Natural killer cell (primary cell): ENCODE results near the gene SPINK4. TPM values are rescaled to one million over a fixed set of nuclear protein-coding genes. Genes with fewer than 3 reads are reported as not detected.

Source experiments
- ATAC-seq, 3 donors: fragments of 150-1000 bp in 2 of 3; fragments of 200-7000 bp in 1 of 3; cut with Tn5 transposase; 1 replicate in 1 of 3; 2 replicates in 2 of 3; pipeline ENCODE4 v1.10.0; 2021; ENCODE audit warnings: mild to moderate bottlenecking in 2 of 3, moderate library complexity in 2 of 3
- DNase-seq, 2 donors: peaks; one replicate each; pipeline versions ENCODE4 v3.0.0 to v3.0.0-alpha.2; 2013 to 2021; ENCODE audit warnings: mixed read lengths in 1 of 2
- H3K27ac ChIP-seq: one replicate; pipeline ENCODE4 v1.5.1; 2013; ENCODE audit warnings: mild to moderate bottlenecking, low read length
- H3K27me3 ChIP-seq: one replicate; pipeline ENCODE4 v1.6.1; 2013; ENCODE audit warnings: low read length; ENCODE audit not compliant: control insufficient read depth, insufficient read depth
- H3K36me3 ChIP-seq: one replicate; pipeline ENCODE4 v1.6.1; 2013; ENCODE audit warnings: low read length; ENCODE audit not compliant: control insufficient read depth, insufficient read depth
- H3K4me1 ChIP-seq: one replicate; pipeline ENCODE4 v1.6.1; 2013; ENCODE audit warnings: low read length; ENCODE audit not compliant: control insufficient read depth, insufficient read depth
- H3K4me3 ChIP-seq: one replicate; pipeline ENCODE4 v1.5.1; 2013; ENCODE audit warnings: low read length
- H3K9me3 ChIP-seq: one replicate; pipeline ENCODE4 v1.6.1; 2013; ENCODE audit warnings: low read length; ENCODE audit not compliant: control insufficient read depth, insufficient read depth
- H3K27ac Mint-ChIP-seq, 2 donors: one replicate each; pipeline ENCODE4 v1.8.0; 2022; ENCODE audit warnings: mild to moderate bottlenecking in 2 of 2, mixed read lengths in 2 of 2, moderate library complexity in 1 of 2
- H3K27me3 Mint-ChIP-seq, 2 donors: one replicate each; pipeline ENCODE4 v1.8.0; 2022; ENCODE audit warnings: low read depth in 2 of 2, mixed read lengths in 2 of 2
- H3K36me3 Mint-ChIP-seq: one replicate; pipeline ENCODE4 v1.8.0; 2022; ENCODE audit warnings: mixed read lengths
- H3K4me1 Mint-ChIP-seq, 2 donors: one replicate each; pipeline ENCODE4 v1.8.0; 2022; ENCODE audit warnings: mixed read lengths in 2 of 2
- H3K4me3 Mint-ChIP-seq: one replicate; pipeline ENCODE4 v1.8.0; 2022; ENCODE audit warnings: mild to moderate bottlenecking, moderate library complexity, mixed read lengths
- H3K9me3 Mint-ChIP-seq, 2 donors: one replicate each; pipeline ENCODE4 v1.8.0; 2022; ENCODE audit warnings: mixed read lengths in 2 of 2
- CTCF ChIP-seq: fragments of 200-600 bp; IDR thresholded peaks from one replicate; pipeline ENCODE4 v1.8.0; 2022; ENCODE audit warnings: antibody characterized with exemption
- WGBS: methylation state at CpG from one replicate; pipeline ENCODE4 v1.1.7; 2013; ENCODE audit warnings: missing lambda C conversion rate; ENCODE audit not compliant: insufficient coverage; 5-methylcytosine and 5-hydroxymethylcytosine counted together
- intact Hi-C: fragments of 100-400 bp; cut with micrococcal nuclease; formaldehyde crosslinking; loops from one replicate; pipeline ENCODE4 v1.14.2; 2022
- total RNA-seq, 4 donors: library from RNA; stranded (reverse); fragments of 120-200 nt in 1 of 4; gene quantifications; one replicate each; pipeline versions ENCODE4 v1.2.3 to v1.2.4, GENCODE V29; 2013 to 2022

SPINK4 gene
- total RNA-seq, 3 donors from 2014 or later (not counting 1 experiment from before 2014, with no cell fraction given), result not detected

- Histone ChIP-seq H3K27me3 (no peaks in the 10 kb centered on the region), H3K36me3 (peaks cover 7% of the 10 kb centered on the region), H3K4me1 (peaks cover 4% of the 10 kb centered on the region), H3K9me3 (no peaks in the 10 kb centered on the region), H3K27ac (no peak overlapping the region), H3K4me3 (no peak overlapping the region)
- ATAC-seq (no peak), DNase-seq (no peak)
- intact Hi-C loops, result no loop called here
- Mint-ChIP-seq H3K9me3 (no peaks in the 10 kb centered on the region), H3K27me3 (peaks cover 0 to 8% of the 10 kb centered on the region in 2 donors), H3K27ac (no peak overlapping the region), H3K4me1 (no peaks in the 10 kb centered on the region), H3K36me3 (no peaks in the 10 kb centered on the region), H3K4me3 (no peak overlapping the region)
- TF ChIP-seq CTCF, result no peak
- 100% methylated on average over 2 of the region's 2 CpGs for WGBS
Observed at GRCh38 chr9:33245341-33245740, 5.4 kb downstream of the SPINK4 start.

- Mint-ChIP-seq H3K27ac (no peak overlapping the region), H3K4me3 (no peak overlapping the region)
- H3K27ac ChIP-seq, result no peak overlapping the region
Observed at GRCh38 chr9:33246269-33246860, 6.4 kb downstream of the SPINK4 start.

GRCh38 chr9:33248606-33249005 is 8.6 kb downstream of the SPINK4 start:
- Histone ChIP-seq H3K4me1 (peaks cover 4% of the 10 kb centered on the region), H3K4me3 (no peak overlapping the region), H3K36me3 (peaks cover 25% of the 10 kb centered on the region), H3K27me3 (no peaks in the 10 kb centered on the region), H3K27ac (no peak overlapping the region), H3K9me3 (no peaks in the 10 kb centered on the region)
- Mint-ChIP-seq H3K36me3 (peaks cover 8% of the 10 kb centered on the region), H3K4me1 (no peaks in the 10 kb centered on the region), H3K27ac (no peak overlapping the region), H3K4me3 (no peak overlapping the region), H3K9me3 (no peaks in the 10 kb centered on the region), H3K27me3 (no peaks in the 10 kb centered on the region)
- ATAC-seq, result no peak
- WGBS, result 85% methylated on average over 3 of the region's 3 CpGs
- no peak for TF ChIP-seq CTCF
- DNase-seq, result no peak
- intact Hi-C loops, result no loop called here

More at GRCh38 chr9:33246269-33246860, 6.4 kb downstream of the SPINK4 start:
- ATAC-seq (no peak), DNase-seq (no peak)
- intact Hi-C loops, result no loop called here
- no peaks in the 10 kb centered on the region for H3K4me1 Mint-ChIP-seq
- 92% methylated on average over 9 of the region's 9 CpGs for WGBS
- Histone ChIP-seq H3K27me3 (no peaks in the 10 kb centered on the region), H3K9me3 (no peaks in the 10 kb centered on the region), H3K4me1 (peaks cover 4% of the 10 kb centered on the region), H3K4me3 (no peak overlapping the region), H3K36me3 (peaks cover 10% of the 10 kb centered on the region)
- H3K9me3 Mint-ChIP-seq, result no peaks in the 10 kb centered on the region
- peaks cover 0 to 3% of the 10 kb centered on the region in 2 donors for H3K27me3 Mint-ChIP-seq
- no peaks in the 10 kb centered on the region for H3K36me3 Mint-ChIP-seq
- TF ChIP-seq CTCF, result no peak

GRCh38 chr9:33249087-33249658 is 9.2 kb downstream of the SPINK4 start:
- ATAC-seq, result no peak
- H3K36me3 Mint-ChIP-seq, result peaks cover 8% of the 10 kb centered on the region
- WGBS, result 74% methylated on average over 6 of the region's 6 CpGs

More at GRCh38 chr9:33249087-33249658, 9.2 kb downstream of the SPINK4 start:
- no peak overlapping the region for H3K27ac ChIP-seq
- intact Hi-C loops, result no loop called here
- no peak for DNase-seq
- Mint-ChIP-seq H3K9me3 (no peaks in the 10 kb centered on the region), H3K4me1 (no peaks in the 10 kb centered on the region), H3K4me3 (no peak overlapping the region), H3K27me3 (no peaks in the 10 kb centered on the region), H3K27ac (no peak overlapping the region)
- peaks cover 30% of the 10 kb centered on the region for H3K36me3 ChIP-seq
- H3K4me3 ChIP-seq, result no peak overlapping the region
- no peaks in the 10 kb centered on the region for H3K9me3 ChIP-seq
- H3K4me1 ChIP-seq, result peaks cover 4% of the 10 kb centered on the region
- no peaks in the 10 kb centered on the region for H3K27me3 ChIP-seq
- TF ChIP-seq CTCF, result no peak
